Measurements from ENCODE around the gene PDE8A.

DNA sequence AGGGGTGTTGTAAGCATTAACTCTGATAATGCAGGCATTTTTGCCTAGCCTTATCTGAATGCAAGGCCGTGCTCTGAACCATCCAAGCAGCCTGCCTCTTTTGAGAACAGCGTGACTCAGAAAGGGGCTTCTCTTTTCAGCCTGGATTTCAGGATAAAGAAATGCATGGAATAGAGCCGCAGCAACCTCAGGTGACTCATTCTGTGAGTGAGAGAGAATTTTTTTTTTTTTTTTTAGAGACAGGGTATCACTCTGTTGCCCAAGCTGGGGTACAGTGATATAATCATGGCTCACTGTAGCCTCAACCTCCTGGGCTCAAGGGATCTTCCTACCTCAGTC is 20.6 kb upstream of the PDE8A start:
- TF ChIP-seq POLR2A (IDR thresholded peaks at IDR 0.05): no peak
- TF ChIP-seq CTCF (IDR thresholded peaks at IDR 0.05): no peak
- TF ChIP-seq EP300 (IDR thresholded peaks at IDR 0.05): no peak
- no peak for TF ChIP-seq POLR2AphosphoS5 (IDR thresholded peaks at IDR 0.05)
